Activated CD8-positive, alpha-beta memory T cell treated with anti-CD3 and anti-CD28 coated beads, Interleukin-2, amount 50 U/mL, for 48 hours (primary cell): Measurements from ENCODE around the gene ZNG1B.
"Not testable (repeated sequence)": the region's sequence is repeated elsewhere in the genome, so short reads cannot be mapped to it uniquely, and the experiment has no call there.

Source experiments
- DNase-seq: peaks from one replicate; pipeline ENCODE4 v3.0.0-alpha.2; 2020

ZNG1B gene

DNA sequence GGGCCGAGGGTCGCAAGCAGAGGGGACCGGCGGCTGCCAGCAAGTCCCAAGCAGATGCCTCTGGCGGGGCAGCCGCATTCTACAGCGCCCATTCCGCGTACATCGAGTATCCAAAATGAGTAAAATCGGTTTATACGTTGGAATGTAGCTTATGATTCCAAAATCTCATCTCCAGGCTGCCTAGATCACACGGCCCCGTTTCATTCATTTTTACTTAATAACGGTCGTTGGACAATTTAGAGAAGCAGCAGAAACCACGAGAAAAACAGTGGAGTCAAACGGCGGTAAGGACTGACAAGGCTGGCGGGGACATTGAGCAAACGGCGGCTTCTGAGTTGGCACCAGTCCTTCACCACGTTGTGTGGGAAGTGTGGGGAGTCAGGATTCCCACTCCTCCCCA lies 66.6 kb downstream of the ZNG1B start:
- not testable (repeated sequence) for DNase-seq

DNA sequence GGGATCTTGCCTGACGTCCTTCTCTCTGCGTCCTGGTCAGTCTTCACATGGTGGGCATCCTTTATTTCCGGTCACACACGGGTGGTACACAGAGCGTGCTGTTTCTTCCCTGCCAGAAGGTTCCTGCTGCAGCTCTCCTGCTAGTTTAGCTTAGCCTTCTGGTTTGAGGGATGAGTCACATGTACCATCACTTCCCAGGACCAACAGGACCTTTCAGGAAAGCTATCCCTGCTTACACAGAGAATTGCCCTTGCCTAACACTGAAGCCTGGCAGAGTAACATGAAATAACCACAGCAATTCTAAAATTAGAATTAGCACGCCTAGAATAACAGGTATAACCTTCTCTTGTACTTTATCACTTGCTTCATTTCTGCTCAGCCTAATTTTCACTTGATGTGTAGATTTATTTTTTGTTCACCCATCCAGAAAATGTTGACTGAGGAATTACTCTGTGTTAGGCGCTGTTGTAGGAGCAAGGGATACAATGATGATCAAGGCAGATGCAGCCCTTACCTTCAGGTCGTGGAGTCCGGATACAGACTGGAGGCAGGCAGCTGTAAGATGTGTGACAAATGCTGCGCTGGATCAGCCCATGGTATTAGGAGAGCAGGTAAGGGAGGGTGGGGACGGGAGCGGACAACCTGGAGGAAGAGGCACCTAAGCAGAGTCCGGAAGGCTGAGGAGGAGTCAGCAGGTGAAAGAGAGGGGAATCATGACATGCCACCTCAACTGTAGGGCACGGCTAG lies 70.1 kb downstream of the ZNG1B start:
- not testable (repeated sequence) for DNase-seq

DNA sequence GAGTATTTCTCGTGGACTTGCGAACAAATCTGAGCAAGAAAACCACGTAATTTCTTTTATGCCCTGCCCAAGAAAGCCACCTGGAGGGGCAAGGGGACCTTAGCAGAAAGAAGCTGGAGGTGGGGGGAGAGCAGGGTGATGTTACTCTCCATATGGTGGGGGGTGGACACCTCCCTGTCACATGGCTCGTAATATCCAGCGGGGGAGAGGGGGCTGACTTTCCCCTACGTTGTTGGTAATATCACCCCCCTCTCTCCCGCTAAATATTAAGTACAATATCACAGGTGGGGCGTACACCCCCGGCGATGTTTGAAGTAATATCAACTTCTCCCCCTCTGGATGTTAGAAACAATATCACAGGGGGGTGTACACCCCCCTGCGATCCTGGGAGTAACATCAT lies 70.7 kb downstream of the ZNG1B start:
- not testable (repeated sequence) for DNase-seq

DNA sequence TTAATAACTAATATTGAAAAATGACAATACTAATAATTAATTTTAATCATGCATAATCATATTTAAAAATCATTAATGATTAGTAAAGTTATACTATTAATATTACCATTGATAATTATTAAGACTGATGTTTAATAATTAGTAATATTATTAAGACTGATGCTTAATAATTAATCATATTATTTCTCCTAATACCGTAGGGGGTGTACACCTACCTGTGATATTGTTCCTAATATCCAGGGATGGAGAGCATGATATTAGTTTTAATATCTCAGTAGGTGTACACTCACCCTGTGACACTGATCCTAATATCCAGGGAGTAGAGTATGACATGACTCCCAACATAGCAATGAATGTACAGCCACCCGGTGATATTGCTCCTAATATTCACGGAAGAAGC lies 73.4 kb downstream of the ZNG1B start:
- not testable (repeated sequence) for DNase-seq

DNA sequence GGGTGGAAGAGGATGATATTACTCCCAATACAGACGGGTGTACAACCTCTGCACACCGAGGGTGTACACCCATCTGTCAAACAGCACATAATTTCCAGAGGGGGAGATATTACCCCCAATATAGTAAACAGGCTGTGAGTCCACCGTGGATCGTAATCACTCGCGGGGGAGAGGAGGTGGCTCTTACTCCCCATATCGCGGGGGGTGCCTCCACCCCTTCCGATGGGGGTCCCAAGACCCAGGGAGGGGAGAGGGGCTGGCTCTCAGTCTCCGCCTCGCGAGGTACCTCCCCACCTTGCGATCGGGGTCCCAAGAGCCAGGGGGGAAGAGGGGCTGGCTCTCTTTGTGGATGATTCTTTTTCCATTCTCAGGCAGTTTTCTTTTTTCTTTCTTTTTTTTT lies 74.4 kb downstream of the ZNG1B start:
- not testable (repeated sequence) for DNase-seq

DNA sequence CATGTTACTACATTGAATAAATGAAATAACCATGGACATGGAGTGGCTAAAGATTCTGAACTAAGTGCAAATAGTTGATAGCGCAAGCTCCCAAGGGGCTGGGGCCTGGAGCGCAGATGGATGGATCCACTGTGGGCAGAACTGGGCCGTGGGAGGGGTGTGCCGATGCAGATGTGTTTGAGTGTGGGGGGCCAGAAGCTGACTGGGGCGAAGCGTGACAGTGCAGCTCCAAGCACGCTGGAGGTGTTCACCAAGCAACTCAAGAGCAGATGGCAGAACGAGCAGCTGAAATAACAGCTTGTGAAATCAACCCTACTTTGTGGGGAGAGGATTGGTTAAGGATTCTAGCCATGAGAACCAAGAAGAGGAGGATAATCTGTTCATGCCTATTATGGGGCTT lies 78.0 kb downstream of the ZNG1B start:
- DNase-seq, result not testable (repeated sequence)

DNA sequence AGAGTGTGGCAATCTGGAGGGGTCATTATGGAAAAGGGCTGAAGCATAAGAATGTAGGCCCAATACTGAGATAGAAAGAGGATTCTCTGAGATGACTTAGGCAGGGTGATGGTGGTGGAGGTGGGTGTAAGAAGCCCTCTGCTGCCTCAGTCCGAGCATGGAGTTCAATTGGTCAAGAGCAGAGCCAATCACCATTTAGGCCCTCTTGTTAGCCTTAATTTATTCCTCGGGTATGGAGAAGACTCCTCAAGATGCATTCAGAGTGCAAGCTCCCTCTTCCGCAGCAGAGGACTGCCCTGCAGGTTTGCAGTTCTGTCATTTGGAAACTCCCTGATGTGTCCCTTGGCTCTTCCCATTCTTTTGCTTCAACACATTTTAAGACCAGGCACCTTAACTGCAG lies 78.5 kb downstream of the ZNG1B start:
- not testable (repeated sequence) for DNase-seq

DNA sequence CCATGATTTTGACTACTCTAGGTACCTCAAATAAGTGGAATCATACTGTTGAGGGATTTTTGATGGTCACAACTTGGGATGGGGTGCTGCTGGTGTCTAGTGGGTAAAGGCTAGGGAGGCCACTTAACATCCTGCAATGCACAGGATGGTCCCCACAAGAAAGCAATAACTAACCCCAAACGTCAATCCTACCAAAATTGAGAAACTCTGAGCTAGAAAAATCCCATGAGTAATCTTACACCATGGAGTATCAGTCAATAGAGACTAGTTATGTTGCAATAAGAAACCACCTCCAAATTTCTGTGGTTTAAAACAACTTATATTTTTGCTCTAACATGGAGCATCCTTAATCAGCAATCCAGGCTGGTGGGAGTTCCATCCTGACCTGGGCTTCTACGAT lies 79.5 kb downstream of the ZNG1B start:
- not testable (repeated sequence) for DNase-seq

DNA sequence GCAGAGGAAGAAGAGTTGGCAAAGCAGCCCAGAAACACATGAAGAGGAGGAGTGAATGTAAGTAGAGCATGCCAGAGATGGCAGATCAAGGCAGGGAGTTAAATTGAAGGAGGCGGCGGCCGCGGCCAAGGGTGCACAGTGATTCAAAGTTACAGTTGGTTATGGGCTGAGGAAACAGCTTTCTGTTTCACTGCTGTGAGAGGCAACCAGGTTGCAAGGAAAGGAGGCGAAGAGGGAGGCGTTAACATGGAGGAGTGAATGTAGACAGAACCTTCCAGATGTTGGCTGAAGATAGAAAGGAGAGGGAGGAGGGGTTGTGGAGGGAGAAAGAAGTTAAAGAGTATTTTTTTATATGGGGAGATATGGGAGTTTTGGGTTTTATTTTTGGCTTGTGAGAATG lies 83.3 kb downstream of the ZNG1B start:
- not testable (repeated sequence) for DNase-seq

DNA sequence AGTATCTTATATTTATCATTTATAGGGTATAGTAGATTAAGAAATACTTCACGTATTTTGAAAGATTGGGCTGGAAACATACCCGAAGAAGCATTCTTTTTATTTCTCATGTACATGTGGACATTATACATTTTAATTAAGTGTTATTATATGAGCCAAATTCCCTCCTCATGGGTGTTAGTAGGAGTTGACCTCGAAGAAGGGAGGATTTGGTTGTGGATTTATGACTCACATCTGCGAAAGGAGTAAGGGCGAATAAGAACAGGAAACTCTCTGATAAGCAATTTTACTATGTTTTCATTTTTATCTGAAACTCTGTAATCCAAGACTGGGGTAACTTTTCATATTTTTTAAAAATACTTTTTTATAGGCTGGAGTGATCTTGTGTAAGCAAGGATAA lies 84.0 kb downstream of the ZNG1B start:
- DNase-seq, result not testable (repeated sequence)

DNA sequence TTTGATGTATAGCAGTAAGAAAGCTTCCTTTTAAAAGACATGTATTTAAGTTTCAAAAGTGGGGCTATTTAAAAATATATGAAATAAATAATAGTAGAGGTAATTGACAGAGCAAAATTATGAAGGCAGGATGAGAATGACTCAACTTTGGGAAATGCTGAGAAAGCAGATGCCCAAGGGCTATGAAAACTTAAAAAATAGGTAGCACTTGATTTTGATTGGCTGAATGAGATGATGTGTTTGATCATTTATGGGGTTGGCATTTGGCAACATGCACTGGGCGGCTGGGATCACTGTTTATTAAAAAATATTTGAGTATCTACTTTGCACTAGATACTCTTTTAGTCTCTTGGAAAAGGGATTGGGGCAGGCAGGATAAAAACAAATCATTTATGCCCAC lies 87.5 kb downstream of the ZNG1B start:
- not testable (repeated sequence) for DNase-seq

DNA sequence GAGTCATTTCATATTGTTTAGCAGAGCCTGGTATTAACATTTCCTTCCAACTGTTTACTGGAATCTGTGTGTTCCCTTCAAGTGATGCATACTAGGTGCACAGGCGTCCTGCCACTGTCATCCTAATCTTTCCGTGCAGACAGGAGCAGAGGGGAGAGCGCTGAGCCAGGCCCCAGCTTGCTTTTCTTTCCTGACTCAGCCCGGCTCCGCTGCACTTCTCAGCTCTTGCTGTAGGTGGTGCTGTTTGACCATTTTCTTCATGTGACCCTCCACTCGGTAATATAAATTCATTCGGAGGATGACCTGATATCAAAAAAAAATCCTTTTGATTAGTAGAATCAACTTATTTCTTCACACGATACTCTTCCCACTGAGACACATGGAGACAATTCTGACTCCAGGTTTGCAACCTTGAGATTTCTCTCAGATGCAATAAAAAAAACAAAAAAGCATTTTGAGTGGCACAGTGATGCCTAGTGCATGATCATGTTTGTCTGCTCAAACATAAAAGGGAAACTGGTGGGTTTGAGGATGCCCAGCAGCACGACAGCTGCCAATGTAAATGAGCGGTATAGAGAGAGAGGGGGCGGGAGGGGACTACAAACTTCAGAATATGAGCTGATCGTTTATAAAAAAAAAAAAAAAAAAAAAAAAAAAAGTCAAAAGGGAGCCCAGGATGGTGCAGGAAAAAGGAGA lies 90.0 kb downstream of the ZNG1B start:
- DNase-seq, result not testable (repeated sequence)

DNA sequence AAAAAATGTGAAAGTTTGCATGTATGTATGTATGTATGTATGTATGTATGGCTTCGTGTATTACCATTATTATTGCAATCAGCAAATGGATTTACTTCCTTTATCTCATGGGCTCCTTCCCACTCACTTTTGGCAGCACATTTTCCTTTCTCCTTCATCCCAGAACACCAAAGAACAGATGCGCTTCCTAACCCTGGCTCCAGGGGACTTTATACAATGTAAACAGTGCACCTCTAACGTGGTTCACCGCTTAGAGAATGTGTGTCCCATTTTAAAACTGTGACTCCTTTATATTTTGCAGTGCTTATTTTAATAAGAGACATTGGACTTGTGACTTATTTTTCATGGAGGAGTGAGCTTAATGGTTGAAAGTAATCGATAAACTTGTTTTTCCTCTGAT lies 90.6 kb downstream of the ZNG1B start:
- DNase-seq, result not testable (repeated sequence)

DNA sequence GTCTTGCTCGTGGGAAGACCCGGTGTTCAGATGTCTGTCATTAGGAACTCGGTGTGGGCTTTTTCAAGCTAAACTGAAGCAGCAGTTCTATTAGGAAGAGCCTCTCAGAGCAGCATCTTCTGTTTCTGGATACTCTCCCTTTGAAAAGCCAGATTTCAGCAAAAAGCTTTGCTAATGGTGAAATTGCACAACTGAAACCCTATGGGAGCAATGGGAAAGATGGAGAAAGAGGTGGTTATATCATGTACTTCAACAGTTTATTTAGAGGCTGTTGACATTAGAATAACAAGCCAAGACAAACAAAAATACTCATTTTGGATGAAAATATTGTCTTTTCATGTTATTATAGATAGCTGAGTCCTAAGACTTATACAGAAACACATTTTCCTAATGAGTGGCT lies 91.4 kb downstream of the ZNG1B start:
- not testable (repeated sequence) for DNase-seq

DNA sequence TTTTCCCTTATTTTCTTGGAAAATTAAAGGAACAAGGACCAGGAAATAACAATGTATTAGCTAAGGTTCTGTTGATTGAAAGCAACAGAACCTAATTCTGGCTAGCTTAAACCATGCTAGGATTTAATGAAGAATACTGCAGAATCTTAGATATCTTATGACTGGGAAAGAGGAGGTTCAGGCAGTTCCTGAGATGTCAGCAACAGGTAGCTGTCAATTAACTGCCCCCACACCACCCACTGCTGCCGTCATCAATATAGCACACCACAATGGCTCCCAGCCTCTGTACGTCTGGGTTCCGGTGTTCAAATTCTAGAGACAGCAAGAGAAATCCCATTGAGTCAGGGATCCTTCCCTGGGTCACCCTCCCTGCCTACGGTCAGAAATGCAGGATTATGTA lies 95.5 kb downstream of the ZNG1B start:
- not testable (repeated sequence) for DNase-seq

DNA sequence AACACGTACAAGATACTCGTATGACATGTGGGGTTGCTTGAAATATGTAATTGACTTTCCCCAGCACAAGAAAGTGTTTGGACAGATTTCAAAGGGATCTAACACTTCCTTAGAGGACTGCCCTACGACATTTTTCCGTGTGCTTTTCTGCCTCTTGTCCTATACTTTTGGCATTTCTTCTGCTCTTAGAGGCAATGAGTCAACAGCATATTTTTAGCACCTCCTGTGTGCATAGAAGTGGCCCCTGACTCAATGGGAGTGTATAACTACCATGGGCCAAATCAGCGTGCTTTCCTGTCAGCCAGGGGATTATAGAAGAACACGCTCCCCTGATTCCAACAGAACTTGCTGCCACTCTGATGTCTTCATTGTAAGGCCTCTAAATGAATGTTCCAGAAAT lies 99.1 kb downstream of the ZNG1B start:
- not testable (repeated sequence) for DNase-seq

DNA sequence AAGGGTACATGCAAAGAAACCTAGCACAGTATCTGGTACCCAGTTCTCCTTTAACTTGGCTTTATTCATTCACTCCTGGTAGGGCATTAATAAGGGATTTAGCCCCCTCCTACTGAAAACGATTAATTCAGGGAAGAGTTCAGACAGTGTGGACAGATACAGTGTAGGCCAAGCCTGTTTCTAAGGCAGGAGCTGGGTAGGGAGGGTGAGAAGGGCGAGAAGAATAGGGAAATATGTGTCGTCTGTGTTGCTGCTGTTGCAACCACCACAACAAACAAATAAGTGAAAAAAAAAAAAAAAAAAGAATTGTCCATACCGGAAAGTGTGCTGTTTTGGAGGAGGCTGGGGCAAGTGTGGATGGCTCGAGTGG lies 103.3 kb downstream of the ZNG1B start:
- DNase-seq, result not testable (repeated sequence)

DNA sequence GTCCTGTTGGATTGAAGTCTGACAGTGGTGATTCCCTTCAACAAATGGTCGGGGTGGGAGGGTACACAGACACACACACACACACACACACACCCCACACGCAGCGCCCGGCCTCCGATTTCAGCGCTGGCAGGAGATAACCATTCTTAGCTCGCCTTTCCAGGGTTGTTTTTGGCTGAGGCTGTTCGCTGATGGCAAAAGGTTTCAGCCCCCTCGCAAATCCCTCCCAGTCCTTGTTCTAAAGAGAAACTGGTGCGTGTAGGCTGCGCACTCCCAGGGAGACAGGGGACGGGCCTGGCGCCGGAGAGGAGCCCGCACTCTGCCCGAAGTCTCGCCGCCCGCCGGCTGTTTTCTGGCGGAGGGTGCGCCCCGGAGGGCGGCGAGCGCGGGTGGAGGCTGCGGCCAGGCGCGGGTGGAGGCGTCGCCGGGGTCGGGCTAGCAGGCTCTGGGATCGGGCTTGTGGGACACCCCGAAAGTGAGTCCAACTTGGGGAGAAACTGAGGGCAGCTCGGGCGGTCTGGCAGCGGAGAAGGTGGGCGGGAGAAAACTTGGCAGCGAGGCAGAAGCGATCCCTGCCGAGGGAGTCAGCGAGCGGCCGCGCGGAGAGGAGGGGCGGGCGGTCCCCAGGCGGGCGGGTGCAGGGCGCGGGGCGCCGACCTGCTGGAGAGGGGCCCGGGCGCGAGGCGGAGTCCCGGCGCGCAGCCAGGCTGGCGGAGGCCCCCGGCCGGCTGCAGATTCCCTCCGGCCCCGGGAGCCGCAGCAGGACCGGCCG lies 103.9 kb downstream of the ZNG1B start:
- peak; percentile 62 for DNase-seq

DNA sequence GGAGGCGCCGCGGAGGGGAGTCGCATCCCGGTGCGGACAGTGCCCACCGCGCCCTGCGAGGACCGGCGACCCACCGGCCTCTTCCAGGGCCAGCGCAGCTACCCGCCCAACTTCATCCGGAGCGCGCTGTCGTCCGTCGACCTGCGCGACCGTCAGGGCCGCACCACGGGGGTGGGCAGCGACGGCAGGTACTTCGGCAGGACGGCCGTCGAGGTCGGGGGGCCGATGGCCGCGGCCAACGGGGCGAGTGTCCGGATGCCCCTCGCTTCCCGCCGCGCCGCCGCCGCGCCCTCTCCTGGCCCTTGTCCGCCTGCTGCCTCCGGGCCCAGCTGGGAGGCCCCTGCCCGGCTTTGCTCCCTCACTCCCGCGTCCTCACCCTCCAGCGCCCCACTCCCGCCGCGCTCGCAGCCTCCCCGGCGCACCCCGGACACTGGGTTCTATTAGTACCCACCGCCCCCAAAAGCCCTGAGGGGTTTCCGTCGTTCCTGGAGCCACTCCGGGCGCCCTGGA lies 104.5 kb downstream of the ZNG1B start:
- not testable (repeated sequence) for DNase-seq

DNA sequence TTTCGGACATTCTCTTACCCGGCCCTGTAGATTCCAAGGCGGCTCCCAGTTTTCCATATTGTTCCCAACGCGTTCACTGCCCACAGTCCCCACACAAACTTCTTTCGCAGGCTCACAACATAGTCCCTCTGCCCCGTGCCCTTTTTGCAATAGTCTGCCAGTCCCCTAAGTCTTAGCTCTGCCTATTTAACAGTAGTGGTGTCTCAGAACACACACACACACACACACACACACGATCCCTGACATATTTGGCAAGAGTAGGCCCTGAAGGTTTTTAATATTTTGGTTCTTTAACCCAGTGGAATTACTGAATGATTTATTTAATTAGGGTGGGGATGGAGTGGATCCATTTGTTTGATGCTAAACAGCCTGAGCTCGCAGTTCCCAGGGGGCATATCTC lies 105.0 kb downstream of the ZNG1B start:
- not testable (repeated sequence) for DNase-seq
